Esophagus muscularis mucosa (tissue), 3 donors: Measurements from ENCODE around the gene OR6C68.

Source experiments
- CTCF ChIP-seq, 3 experiments: fragments of 200-600 bp in 2 of 3; fragments of 450-650 bp in 1 of 3; sonication (generic) in 2 of 3; IDR thresholded peaks; one replicate each; pipeline ENCODE4 v1.5.1; 2017 to 2019; ENCODE audit warnings: antibody characterized with exemption in 3 of 3, mild to moderate bottlenecking in 2 of 3, moderate library complexity in 1 of 3
- POLR2A ChIP-seq: fragments of 450-650 bp; IDR thresholded peaks from one replicate; pipeline ENCODE4 v1.6.1; 2017; ENCODE audit warnings: antibody characterized with exemption, moderate library complexity, mild to moderate bottlenecking, low read depth
- POLR2AphosphoS5 ChIP-seq, 2 donors: sonication (generic); formaldehyde crosslinking; IDR thresholded peaks; one replicate each; pipeline ENCODE4 v1.6.1; 2017; ENCODE audit warnings: antibody characterized with exemption in 2 of 2

GRCh38 chr12:55499810-55500252 is 7.7 kb downstream of the OR6C68 start:
- no peak for TF ChIP-seq CTCF (IDR thresholded peaks at IDR 0.05)
- no peak for TF ChIP-seq POLR2A
- TF ChIP-seq POLR2AphosphoS5 (IDR thresholded peaks at IDR 0.05): no peak
